ENCODE results near the gene SEC31B.

Gene SEC31B

GRCh38 chr10:100469756-100470155 lies 49.9 kb downstream of the SEC31B start:
- no peaks in the 10 kb centered on the region for H3K27me3 Mint-ChIP-seq
- no peaks in the 10 kb centered on the region for H3K4me1 Mint-ChIP-seq (ENCODE audit: low read depth)
- no peak overlapping the region for H3K4me3 Mint-ChIP-seq
- no peak overlapping the region for H3K27ac Mint-ChIP-seq
- no peaks in the 10 kb centered on the region for H3K36me3 Mint-ChIP-seq (ENCODE audit: low read depth)
- no peak for DNase-seq
- H3K9me3 Mint-ChIP-seq, result no peaks in the 10 kb centered on the region

DNA sequence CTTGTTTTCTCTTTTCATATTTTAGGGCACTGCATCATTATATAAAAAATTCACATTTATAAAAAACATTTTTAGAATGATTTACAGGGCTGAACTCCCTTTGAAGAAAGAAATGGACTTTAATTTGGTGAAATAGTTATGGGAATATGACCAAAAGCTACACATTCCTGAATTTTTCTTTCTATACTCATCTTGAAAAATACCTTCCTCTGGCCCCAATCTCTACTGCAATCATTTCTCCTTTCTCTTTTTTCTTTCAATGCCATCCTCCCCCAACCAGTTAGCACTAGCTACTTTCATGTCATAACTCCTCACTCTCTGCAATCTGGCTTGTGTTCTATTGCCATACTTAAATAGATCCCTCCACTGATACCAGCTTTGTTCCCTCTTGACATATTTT lies 50.7 kb downstream of the SEC31B start:
- no peaks in the 10 kb centered on the region for H3K36me3 Mint-ChIP-seq (ENCODE audit: low read depth)
- H3K4me3 Mint-ChIP-seq, result no peak overlapping the region
- H3K4me1 Mint-ChIP-seq (ENCODE audit: low read depth), result no peaks in the 10 kb centered on the region
- no peak for DNase-seq
- H3K9me3 Mint-ChIP-seq, result no peaks in the 10 kb centered on the region
- no peak overlapping the region for H3K27ac Mint-ChIP-seq
- no peaks in the 10 kb centered on the region for H3K27me3 Mint-ChIP-seq

DNA sequence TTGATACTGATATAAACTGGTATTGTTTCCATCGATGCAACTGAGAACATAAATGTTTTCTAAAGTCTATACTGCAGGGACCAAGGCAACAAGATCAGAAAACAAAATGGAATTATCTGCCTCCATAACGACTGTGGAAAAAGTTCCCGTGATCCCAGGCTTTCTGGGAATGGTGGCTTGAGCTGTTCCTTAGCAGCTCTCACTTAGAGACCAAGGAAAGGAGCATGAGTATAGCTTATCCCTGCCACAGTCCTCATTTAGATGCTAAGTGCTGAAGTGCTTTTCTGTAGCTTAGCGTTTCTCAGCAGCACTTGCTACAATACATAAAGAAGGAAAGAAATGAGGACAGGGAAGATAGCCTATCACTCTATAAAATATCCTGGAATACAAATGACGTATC lies 51.3 kb downstream of the SEC31B start:
- Mint-ChIP-seq H3K27me3 (no peaks in the 10 kb centered on the region), H3K27ac (no peak overlapping the region), H3K9me3 (no peaks in the 10 kb centered on the region), H3K4me3 (no peak overlapping the region), H3K36me3 (ENCODE audit: low read depth) (no peaks in the 10 kb centered on the region), H3K4me1 (ENCODE audit: low read depth) (no peaks in the 10 kb centered on the region)
- no peak for DNase-seq

- Mint-ChIP-seq H3K9me3 (no peaks in the 10 kb centered on the region), H3K4me1 (ENCODE audit: low read depth) (no peaks in the 10 kb centered on the region), H3K36me3 (ENCODE audit: low read depth) (no peaks in the 10 kb centered on the region), H3K4me3 (no peak within 1 kb of the TSS), H3K27ac (no peak within 1 kb of the TSS), H3K27me3 (no peaks in the 10 kb centered on the region)
- no peak for DNase-seq
These were observed 57.0 kb downstream of the SEC31B start, which contains the start of gene WNT8B for GRCh38 chr10:100462709-100463108. TSS of gene WNT8B (plus strand) at chr10:100463009. CDS start at chr10:100463169, 160 bp downstream.

- no peak for DNase-seq
- H3K27me3 Mint-ChIP-seq, result peaks cover 12% of the 10 kb centered on the region
- no peak overlapping the region for H3K4me3 Mint-ChIP-seq
- H3K9me3 Mint-ChIP-seq, result no peaks in the 10 kb centered on the region
- H3K4me1 Mint-ChIP-seq (ENCODE audit: low read depth), result no peaks in the 10 kb centered on the region
- H3K36me3 Mint-ChIP-seq (ENCODE audit: low read depth), result no peaks in the 10 kb centered on the region
- H3K27ac Mint-ChIP-seq, result no peak overlapping the region
These were observed 70.7 kb downstream of the SEC31B start for GRCh38 chr10:100448951-100449350.

- Mint-ChIP-seq H3K4me3 (no peak overlapping the region), H3K27ac (no peak overlapping the region), H3K36me3 (ENCODE audit: low read depth) (no peaks in the 10 kb centered on the region), H3K27me3 (peaks cover 12% of the 10 kb centered on the region), H3K4me1 (ENCODE audit: low read depth) (no peaks in the 10 kb centered on the region), H3K9me3 (no peaks in the 10 kb centered on the region)
- no peak for DNase-seq
These were observed 72.0 kb downstream of the SEC31B start for GRCh38 chr10:100447663-100448062.

DNA sequence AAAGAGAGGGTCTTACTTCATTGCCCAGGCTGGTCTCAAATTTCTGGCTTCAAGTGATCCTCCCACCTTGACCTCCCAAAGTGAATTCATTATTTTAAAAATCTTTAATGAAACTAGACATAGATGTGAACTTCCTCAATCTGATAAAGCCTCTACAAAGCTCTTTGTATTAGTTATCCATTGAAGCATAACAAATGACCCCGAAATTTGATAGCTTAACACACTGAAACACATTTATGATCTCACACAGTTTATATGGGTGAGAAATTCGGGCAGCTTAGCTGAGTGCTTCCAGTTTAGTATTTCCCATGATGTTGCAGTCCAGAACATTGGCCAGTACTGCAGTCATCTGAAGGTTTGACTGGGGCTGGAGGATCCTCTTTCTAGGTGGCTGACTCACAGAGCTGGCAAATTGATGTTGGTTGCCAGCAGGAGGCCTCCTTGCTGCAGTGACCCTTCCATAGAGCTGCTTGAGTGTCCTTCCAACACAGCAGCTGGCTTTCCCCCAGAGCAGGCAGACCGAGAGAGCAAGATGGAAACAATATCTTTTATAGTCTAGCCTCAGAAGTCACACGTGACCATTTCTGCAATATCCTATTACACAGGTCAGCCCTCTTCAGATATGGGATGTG lies 73.4 kb downstream of the SEC31B start:
- H3K9me3 Mint-ChIP-seq, result no peaks in the 10 kb centered on the region
- H3K27me3 Mint-ChIP-seq, result peaks cover 5% of the 10 kb centered on the region
- no peak for DNase-seq
- no peaks in the 10 kb centered on the region for H3K4me1 Mint-ChIP-seq (ENCODE audit: low read depth)
- H3K4me3 Mint-ChIP-seq, result no peak overlapping the region
- H3K36me3 Mint-ChIP-seq (ENCODE audit: low read depth), result no peaks in the 10 kb centered on the region
- H3K27ac Mint-ChIP-seq, result no peak overlapping the region

DNA sequence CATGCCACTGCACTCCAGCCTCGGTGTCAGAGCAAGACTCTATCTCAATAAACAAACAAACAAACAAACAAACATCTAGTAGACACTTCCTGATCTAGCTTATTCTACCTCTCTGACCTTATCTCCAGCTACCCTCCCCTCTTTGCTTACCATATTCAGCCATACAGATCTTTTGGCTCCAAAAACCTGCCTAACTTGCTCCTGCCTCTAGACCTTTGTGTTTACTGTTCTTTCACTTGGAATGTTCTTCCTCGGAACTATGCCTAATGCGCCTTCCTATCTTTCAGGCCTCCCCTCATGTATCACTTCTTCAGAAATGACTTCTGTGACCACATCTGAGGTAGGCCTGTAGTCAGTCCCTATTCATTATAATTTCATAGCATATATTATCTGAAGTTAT lies 77.1 kb downstream of the SEC31B start:
- Mint-ChIP-seq H3K27me3 (peaks cover 5% of the 10 kb centered on the region), H3K4me1 (ENCODE audit: low read depth) (no peaks in the 10 kb centered on the region), H3K36me3 (ENCODE audit: low read depth) (no peaks in the 10 kb centered on the region), H3K4me3 (no peak overlapping the region), H3K9me3 (no peaks in the 10 kb centered on the region), H3K27ac (no peak overlapping the region)
- no peak for DNase-seq

DNA sequence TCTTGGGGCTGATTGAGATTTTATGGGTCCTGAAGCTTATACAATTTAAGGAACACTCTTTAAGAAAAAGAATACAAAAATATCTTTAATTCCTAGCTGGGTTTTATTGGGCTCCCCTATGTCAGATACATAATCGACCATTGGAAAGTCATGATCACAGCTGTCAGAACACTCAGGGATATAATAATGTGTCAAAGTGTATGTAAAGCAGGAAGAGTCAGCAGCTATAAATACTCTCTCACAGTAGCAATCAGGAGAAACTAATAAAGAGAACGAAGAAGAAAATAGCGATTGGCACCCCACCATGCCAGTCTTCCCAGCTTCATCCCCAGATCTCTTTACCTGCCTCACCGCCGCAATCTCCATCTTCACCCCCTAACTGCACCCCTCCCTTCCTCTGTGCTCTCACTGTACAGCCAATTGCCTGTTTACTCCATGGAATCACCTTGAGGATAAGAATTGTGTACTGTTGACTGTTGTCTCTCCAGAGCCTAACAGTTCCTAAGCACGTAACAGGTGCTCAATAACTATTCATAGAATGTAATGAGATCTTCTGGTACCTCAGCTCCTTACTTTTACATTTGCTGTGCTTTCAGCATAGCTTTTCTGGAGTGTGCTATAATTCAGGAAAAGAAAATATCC lies 80.9 kb downstream of the SEC31B start:
- Mint-ChIP-seq H3K27ac (no peak overlapping the region), H3K36me3 (ENCODE audit: low read depth) (no peaks in the 10 kb centered on the region), H3K4me3 (no peak overlapping the region), H3K4me1 (ENCODE audit: low read depth) (peaks cover 3% of the 10 kb centered on the region), H3K9me3 (no peaks in the 10 kb centered on the region), H3K27me3 (no peaks in the 10 kb centered on the region)
- no peak for DNase-seq
